GM12874 (cell line): ENCODE results near the gene COMT.

ENCODE experiments used
- CTCF ChIP-seq: IDR thresholded peaks from 2 replicates; pipeline ENCODE4 v1.5.1; 2011; ENCODE audit warnings: low read depth, mild to moderate bottlenecking, control low read depth, low read length, moderate library complexity; ENCODE audit not compliant: insufficient read depth

The COMT gene

DNA sequence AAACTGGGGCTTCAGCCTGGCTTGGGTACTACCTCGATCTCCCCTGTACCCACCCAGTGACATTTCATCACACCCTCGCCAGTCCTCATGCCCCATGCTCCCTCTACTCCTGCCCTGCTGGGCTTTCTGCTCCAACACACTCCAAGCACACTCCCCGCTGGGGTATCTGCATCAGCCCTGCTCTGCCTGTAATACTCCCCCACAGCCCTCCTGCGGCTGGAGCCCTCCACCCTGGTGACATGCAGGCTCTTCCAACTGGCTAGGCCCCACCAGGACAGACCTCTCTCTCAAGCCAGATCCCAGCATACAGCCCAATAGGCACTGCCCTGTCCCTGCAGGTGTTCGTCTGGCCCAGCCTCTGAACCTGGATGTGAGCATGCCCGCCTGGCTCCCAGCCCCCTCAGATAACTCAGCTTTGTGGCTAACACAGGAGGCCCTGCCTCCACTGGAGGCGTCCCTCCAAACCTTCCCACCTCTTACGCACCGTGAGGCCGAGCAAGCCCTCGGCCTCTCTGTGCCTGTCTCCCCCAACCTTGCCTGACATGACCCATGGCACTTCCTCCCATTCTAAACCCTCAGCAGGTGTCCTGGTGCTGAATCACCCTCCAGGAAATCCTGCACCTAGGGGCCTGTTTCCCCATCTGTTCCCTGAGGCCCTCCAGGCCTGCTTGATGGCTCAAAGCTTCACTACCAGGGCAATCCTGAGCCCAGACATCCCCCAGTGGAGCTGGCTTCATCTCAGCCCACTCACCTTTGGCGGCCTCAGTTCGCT, 33.5 kb downstream of the COMT start:
- TF ChIP-seq CTCF, result no peak

GRCh38 chr22:19975707-19976035, 34.1 kb downstream of the COMT start:
- TF ChIP-seq CTCF, result no peak

DNA sequence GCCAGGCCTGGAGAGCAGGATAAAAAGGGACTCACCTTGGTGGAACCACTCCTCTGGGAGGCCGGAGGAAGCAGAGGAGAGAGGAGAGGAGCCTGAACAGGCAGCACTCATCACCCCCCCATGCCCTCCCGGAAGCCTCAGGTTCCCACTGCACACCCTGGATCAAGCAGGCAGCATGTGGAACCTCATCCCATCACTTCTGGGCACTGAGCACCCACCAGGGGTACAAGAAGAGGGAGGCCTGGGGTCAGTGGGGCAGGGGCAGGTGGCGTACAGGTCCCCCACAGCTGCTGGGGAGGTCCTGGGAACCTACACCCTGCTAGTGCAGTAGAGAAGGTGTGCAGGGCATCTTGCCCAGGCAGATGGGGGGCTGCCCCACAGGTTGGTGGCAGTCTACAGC, 35.1 kb downstream of the COMT start:
- no peak for TF ChIP-seq CTCF

DNA sequence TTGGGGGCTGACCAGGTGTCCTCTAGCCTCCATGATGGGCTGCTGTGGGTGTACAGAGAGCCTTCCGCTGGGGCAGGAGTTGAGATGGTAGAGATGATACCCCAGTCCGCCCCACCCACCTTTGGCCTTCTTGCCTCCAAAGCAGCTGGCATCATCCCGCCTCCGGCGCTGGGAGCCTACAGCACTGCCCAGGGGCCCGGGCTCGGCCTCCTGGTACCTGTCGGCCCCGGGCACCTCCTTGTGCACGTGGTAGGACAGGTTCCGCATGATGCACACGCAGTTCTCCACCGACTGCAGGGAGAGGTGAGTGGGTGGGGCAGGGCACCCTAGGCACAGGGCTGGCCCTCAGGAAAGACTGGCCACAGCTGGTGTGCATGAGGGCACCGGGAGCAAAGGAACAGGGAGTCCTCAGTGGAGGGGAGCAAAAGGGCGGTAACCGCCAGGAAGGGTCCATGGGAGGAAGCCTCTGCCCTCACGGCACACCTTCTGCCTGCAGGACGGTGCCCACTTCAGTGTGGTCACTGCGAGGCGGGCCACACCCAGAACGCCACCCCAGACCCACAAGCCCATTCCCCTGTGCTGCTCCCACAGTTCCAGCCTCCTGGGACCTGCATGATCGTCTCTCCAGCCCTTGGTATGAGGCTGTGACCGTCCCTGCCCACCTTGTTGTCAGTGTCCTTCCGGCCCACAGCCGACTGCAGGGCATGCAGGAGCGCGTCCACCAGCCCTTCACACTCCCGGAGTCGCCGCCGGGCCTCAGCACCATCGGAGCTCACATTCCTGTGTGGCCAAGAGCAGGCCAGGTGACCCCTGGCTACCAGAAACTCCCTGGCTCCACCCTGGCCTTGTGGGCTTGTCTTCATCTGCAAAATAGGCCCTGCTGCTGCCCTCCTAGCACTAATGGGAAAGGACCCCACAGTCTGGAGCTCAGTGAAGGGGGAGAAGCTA, 36.0 kb downstream of the COMT start:
- TF ChIP-seq CTCF, result no peak

- no peak for TF ChIP-seq CTCF
These were observed 37.2 kb downstream of the COMT start for GRCh38 chr22:19978748-19979147.

GRCh38 chr22:19979712-19980493, 38.3 kb downstream of the COMT start:
- TF ChIP-seq CTCF, result no peak

DNA sequence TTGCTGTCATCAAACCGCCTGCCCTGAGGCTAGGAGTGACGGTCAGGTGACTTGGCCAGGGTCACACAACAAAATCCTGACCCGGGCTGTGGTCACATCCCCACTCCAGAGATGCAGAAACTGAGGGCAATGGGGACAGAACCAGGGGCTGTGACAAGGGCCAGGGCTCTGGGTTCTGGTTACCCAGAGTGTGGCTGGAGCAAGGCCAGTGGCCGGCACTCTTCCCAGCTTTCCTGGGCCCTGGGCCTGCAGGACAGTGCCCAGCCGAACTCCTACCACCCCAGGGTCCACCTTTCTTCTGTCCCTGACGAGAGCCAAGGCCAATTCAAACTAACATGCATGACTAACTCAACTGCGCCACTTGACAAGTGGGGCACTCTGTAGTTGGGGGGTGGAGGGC, 39.2 kb downstream of the COMT start:
- no peak for TF ChIP-seq CTCF
